A549 (cell line): ENCODE data around the gene RASA3. TPM values are rescaled to one million over a fixed set of nuclear protein-coding genes. Genes with fewer than 3 reads are reported as not detected.

ENCODE experiments used
- ATAC-seq, 2 experiments: fragments of 200-7000 bp in 1 of 2; fragments of >200 bp in 1 of 2; cut with Nextera tagmentation in 1 of 2; cut with Tn5 transposase in 1 of 2; 3 replicates each; pipeline versions ENCODE4 v1.8.0 to v1.9.1; 2018 to 2020; ENCODE audit warnings: mild to moderate bottlenecking in 1 of 2, moderate library complexity in 1 of 2
- CTCF ChIA-PET: fragments of 300-600 bp; sonication (Branson Sonifier 250); formaldehyde crosslinking; extraction: SDS; loops from one replicate; lab custom pipeline; 2021; ENCODE audit warnings: antibody characterized with exemption, inconsistent platforms; lab: Yijun Ruan, JAX
- POLR2A ChIA-PET: fragments of 350-600 bp; formaldehyde crosslinking; extraction: SDS; loops from one replicate; lab custom pipeline; 2021; ENCODE audit warnings: antibody characterized with exemption, inconsistent platforms; lab: Yijun Ruan, JAX
- DNase-seq, 2 experiments: peaks; one replicate each; pipeline versions ENCODE4 v3.0.0 to v3.0.0-alpha.2; 2011 to 2016; ENCODE audit warnings: low read depth in 1 of 2, low spot score in 1 of 2
- FAIRE-seq: peaks from 2 replicates; lab custom pipeline; 2011; peaks lifted over from hg19 to GRCh38; lab: Jason Lieb, UNC
- H3K27ac ChIP-seq, 2 experiments: fragments of >200 bp; sonication (Bioruptor Twin); formaldehyde crosslinking; 3 replicates each; pipeline ENCODE4 v1.5.1; 2016 to 2017
- H3K4me1 ChIP-seq: fragments of >200 bp; sonication (Bioruptor Twin); formaldehyde crosslinking; 3 replicates; pipeline ENCODE4 v1.6.1; 2016
- H3K4me2 ChIP-seq: fragments of >200 bp; sonication (Bioruptor Twin); formaldehyde crosslinking; 3 replicates; pipeline ENCODE4 v1.6.1; 2016
- H3K4me3 ChIP-seq: fragments of >200 bp; sonication (Bioruptor Twin); formaldehyde crosslinking; 3 replicates; pipeline ENCODE4 v1.5.1; 2016
- H3K9me3 ChIP-seq: fragments of >200 bp; sonication (Bioruptor Twin); formaldehyde crosslinking; 3 replicates; pipeline ENCODE4 v1.6.1; 2016
- BHLHE40 ChIP-seq: IDR thresholded peaks from 2 replicates; pipeline ENCODE4 v1.6.1; 2012; ENCODE audit warnings: low read depth, low read length, inconsistent platforms
- ESRRA ChIP-seq: fragments of 150-350 bp; IDR thresholded peaks from 2 replicates; pipeline ENCODE4 v1.6.1; 2014; ENCODE audit warnings: mild to moderate bottlenecking, low read length, borderline replicate concordance
- HEYL ChIP-seq: fragments of 250-450 bp; sonication (Bioruptor Pico); IDR thresholded peaks from 2 replicates; pipeline ENCODE4 v1.8.0; 2021; ENCODE audit warnings: mild to moderate bottlenecking, moderate library complexity
- HOXB13 ChIP-seq: fragments of 250-450 bp; sonication (Bioruptor Pico); IDR thresholded peaks from 2 replicates; pipeline ENCODE4 v1.5.0; 2020; ENCODE audit warnings: low read depth, mild to moderate bottlenecking, moderate library complexity
- HOXB5 ChIP-seq: fragments of 250-450 bp; sonication (Bioruptor Pico); IDR thresholded peaks from 2 replicates; pipeline ENCODE4 v1.5.0; 2020; ENCODE audit warnings: mild to moderate bottlenecking, moderate library complexity
- MAFK ChIP-seq: fragments of 450-650 bp; IDR thresholded peaks from 2 replicates; pipeline ENCODE4 v1.6.1; 2014; ENCODE audit not compliant: partially characterized antibody
- MYC ChIP-seq: IDR thresholded peaks from 2 replicates; pipeline ENCODE4 v1.6.1; 2012; ENCODE audit warnings: mild to moderate bottlenecking, inconsistent platforms, low read length, improper control_type of control experiment, borderline replicate concordance
- RARB ChIP-seq: fragments of 250-450 bp; sonication (Bioruptor Pico); IDR thresholded peaks from 2 replicates; pipeline ENCODE4 v1.8.0; 2021; ENCODE audit warnings: mild to moderate bottlenecking, moderate library complexity
- RCOR1 ChIP-seq: fragments of 150-350 bp; IDR thresholded peaks from 2 replicates; pipeline ENCODE4 v1.6.1; 2014; ENCODE audit warnings: antibody characterized with exemption, low read length, low read depth
- RFX5 ChIP-seq: fragments of 450-650 bp; IDR thresholded peaks from 2 replicates; pipeline ENCODE4 v1.7.1; 2014; ENCODE audit warnings: antibody characterized with exemption, mild to moderate bottlenecking, moderate library complexity
- TP53 ChIP-seq: fragments of 250-450 bp; sonication (Bioruptor Pico); IDR thresholded peaks from 2 replicates; pipeline ENCODE4 v1.5.0; 2021; ENCODE audit warnings: mild to moderate bottlenecking, moderate library complexity
- ZFP36 ChIP-seq: fragments of 450-650 bp; IDR thresholded peaks from 2 replicates; pipeline ENCODE4 v1.6.1; 2014; ENCODE audit warnings: borderline replicate concordance; ENCODE audit not compliant: partially characterized antibody
- WGBS: methylation state at CpG from one replicate; pipeline ENCODE4 v1.1.6; 2017; ENCODE audit errors: missing lambda C conversion rate; 5-methylcytosine and 5-hydroxymethylcytosine counted together
- polyA plus RNA-seq, 4 experiments: library from polyadenylated mRNA; depleted of rRNA in 3 of 4; stranded (reverse); fragments of >200 nt; fragmentation: RNase III in 1 of 4; extraction: RNeasy Plus Mini Kit Qiagen cat#74134 plus additional on column Dnase treatment in 1 of 4; gene quantifications; 2 replicates in 3 of 4; 3 replicates in 1 of 4; pipeline ENCODE4 v1.2.3, GENCODE V29; 2011 to 2017
- TF ChIP-seq, protein P1 (sequence below): fragments of 250-450 bp; sonication (Bioruptor Pico); IDR thresholded peaks from 2 replicates; pipeline ENCODE4 v1.5.0; 2021; ENCODE audit warnings: mild to moderate bottlenecking, moderate library complexity, borderline replicate concordance
- TF ChIP-seq, protein P2 (sequence below): IDR thresholded peaks from 2 replicates; pipeline ENCODE4 v1.6.1; 2012; ENCODE audit warnings: low read depth, borderline replicate concordance
- TF ChIP-seq, protein P3 (sequence below): IDR thresholded peaks from 2 replicates; pipeline ENCODE4 v1.6.1; 2012
- TF ChIP-seq, protein P4 (sequence below): IDR thresholded peaks from 2 replicates; pipeline ENCODE4 v1.6.1; 2012
- TF ChIP-seq, protein P5 (sequence below): fragments of 450-650 bp; IDR thresholded peaks from 2 replicates; pipeline ENCODE4 v1.6.1; 2014; ENCODE audit warnings: antibody characterized with exemption
- TF ChIP-seq, protein P6 (sequence below): fragments of 150-350 bp; IDR thresholded peaks from 2 replicates; pipeline ENCODE4 v1.6.1; 2014; ENCODE audit warnings: low read depth, mild to moderate bottlenecking, low read length

RASA3 gene
- polyA plus RNA-seq, 2 of the 4 experiments (the other 2 are of a cell fraction): 4.3 to 7.6 TPM

DNA sequence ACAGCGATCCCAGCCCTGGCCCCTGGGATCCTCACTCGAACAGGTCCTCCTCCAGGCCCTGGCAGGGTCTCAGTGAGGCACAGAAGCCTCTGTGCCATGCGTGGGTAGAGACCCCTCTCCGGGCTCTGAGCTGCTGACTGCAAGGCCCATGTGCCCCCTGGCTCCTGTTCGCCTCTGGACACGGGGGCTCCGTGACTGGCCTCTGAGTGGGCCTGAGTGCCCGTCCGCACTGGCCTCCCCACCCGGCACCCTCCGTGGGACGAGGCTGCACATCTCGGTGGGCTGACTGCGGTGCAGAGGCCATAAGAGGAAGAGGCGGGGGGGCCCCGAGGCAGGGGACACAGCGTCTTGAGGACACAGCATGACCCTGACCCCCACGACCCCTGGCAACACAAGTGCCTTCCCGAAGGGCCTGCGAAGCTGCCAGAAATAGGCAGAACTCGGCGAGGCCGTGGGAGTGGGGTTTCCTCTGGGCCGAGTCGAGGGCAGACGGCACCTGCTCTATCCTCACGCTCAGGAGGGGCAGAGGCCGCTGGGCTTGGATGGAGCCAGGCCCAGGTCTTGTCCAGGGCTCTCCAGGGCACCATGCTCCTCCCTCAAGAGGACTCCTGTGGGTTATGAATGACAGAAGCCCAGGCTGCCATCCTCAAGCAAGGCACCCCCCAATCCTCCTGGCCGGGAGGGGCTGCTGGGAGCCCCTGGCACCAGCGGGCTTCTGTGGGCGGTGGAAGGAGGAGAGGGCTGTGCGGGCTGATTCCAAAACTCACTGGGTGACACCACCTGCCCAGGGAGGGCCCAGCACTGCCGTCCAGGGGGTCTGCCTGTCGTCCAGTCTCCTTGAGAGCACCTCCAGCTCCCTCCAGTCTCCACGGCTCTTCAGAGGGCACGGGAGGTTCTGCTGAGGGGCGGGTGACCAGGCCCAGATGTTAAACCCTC is 52.6 kb downstream of the RASA3 start (continued):
- TF ChIP-seq ZFP36 (no peak), HOXB13 (CRISPR knock-in tag) (no peak)

DNA sequence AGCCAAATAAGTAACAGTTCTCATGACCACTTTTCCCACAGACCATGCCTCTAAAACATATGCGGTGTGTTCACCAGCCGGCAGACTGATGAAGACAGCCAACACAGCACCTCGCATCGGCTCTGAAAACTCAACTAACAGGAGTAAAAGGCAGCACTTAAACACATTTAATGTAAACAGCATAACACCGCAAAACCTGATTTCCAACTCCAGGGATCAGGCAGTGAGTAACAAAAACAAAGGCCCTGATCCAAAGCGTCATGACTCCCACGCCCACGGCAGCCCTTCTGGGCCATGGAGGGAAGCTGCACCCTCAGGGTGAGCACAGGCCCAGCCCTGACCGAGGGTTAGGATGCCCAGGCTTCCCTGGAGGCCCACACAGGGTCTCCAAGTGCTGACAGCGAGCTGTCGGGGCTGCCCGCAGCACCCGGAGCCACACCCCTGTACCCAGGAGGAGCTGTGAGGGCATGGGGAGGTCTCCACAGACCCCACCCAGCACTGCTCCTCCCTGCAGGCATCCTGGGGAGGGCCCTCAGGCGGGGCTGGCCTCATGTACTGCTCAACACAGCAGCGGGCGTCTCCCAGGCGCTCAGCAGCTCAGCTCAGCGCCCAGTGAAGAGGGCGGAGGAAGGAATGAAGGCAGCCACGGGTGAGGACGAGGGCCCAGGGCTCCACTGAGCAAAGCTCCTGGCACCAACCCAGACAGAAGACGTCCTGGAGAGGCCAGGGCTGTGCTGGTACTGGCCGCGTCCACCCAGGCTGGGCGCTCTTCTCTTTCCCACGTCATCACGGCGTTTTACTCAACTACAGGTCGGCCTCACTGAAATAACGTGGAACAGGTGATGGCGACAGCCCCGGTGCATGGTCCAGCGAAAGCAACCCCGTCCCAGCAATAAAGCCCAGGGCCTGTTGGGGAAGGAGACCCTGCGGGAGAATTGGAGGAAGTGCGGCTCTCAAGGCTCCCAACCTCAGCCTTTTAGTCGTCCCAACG is 53.7 kb downstream of the RASA3 start:
- ChIA-PET POLR2A (no interaction called here), CTCF (interaction anchor here (0.6 kb wide), 1 partner anchor 26 kb away, joined by 3 read pairs; no protein-coding TSS in a partner anchor)
- Histone ChIP-seq H3K4me2 (no peak overlapping the region), H3K27ac (no peak overlapping the region), H3K4me1 (no peaks in the 10 kb centered on the region), H3K4me3 (no peak overlapping the region), H3K9me3 (no peaks in the 10 kb centered on the region)
- TF ChIP-seq RFX5 (no peak), HEYL (CRISPR knock-in tag) (no peak), MYC (no peak), TP53 (CRISPR knock-in tag) (no peak), MAFK (no peak), HOXB5 (CRISPR knock-in tag) (no peak), RCOR1 (no peak), RARB (CRISPR knock-in tag) (no peak), BHLHE40 (no peak), ESRRA (no peak)
- TF ChIP-seq, protein P1, sequence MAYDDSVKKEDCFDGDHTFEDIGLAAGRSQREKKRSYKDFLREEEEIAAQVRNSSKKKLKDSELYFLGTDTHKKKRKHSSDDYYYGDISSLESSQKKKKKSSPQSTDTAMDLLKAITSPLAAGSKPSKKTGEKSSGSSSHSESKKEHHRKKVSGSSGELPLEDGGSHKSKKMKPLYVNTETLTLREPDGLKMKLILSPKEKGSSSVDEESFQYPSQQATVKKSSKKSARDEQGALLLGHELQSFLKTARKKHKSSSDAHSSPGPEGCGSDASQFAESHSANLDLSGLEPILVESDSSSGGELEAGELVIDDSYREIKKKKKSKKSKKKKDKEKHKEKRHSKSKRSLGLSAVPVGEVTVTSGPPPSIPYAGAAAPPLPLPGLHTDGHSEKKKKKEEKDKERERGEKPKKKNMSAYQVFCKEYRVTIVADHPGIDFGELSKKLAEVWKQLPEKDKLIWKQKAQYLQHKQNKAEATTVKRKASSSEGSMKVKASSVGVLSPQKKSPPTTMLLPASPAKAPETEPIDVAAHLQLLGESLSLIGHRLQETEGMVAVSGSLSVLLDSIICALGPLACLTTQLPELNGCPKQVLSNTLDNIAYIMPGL: no peak
- TF ChIP-seq, protein P2, sequence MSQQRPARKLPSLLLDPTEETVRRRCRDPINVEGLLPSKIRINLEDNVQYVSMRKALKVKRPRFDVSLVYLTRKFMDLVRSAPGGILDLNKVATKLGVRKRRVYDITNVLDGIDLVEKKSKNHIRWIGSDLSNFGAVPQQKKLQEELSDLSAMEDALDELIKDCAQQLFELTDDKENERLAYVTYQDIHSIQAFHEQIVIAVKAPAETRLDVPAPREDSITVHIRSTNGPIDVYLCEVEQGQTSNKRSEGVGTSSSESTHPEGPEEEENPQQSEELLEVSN: no peak
- TF ChIP-seq, protein P3, sequence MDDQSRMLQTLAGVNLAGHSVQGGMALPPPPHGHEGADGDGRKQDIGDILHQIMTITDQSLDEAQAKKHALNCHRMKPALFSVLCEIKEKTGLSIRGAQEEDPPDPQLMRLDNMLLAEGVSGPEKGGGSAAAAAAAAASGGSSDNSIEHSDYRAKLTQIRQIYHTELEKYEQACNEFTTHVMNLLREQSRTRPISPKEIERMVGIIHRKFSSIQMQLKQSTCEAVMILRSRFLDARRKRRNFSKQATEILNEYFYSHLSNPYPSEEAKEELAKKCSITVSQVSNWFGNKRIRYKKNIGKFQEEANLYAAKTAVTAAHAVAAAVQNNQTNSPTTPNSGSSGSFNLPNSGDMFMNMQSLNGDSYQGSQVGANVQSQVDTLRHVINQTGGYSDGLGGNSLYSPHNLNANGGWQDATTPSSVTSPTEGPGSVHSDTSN: no peak
- TF ChIP-seq, protein P4, sequence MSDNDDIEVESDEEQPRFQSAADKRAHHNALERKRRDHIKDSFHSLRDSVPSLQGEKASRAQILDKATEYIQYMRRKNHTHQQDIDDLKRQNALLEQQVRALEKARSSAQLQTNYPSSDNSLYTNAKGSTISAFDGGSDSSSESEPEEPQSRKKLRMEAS: no peak
- TF ChIP-seq, protein P5, sequence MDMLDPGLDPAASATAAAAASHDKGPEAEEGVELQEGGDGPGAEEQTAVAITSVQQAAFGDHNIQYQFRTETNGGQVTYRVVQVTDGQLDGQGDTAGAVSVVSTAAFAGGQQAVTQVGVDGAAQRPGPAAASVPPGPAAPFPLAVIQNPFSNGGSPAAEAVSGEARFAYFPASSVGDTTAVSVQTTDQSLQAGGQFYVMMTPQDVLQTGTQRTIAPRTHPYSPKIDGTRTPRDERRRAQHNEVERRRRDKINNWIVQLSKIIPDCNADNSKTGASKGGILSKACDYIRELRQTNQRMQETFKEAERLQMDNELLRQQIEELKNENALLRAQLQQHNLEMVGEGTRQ: no peak
- TF ChIP-seq, protein P6, sequence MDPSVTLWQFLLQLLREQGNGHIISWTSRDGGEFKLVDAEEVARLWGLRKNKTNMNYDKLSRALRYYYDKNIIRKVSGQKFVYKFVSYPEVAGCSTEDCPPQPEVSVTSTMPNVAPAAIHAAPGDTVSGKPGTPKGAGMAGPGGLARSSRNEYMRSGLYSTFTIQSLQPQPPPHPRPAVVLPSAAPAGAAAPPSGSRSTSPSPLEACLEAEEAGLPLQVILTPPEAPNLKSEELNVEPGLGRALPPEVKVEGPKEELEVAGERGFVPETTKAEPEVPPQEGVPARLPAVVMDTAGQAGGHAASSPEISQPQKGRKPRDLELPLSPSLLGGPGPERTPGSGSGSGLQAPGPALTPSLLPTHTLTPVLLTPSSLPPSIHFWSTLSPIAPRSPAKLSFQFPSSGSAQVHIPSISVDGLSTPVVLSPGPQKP: no peak
- 91% methylated on average over 29 of the region's 38 CpGs for WGBS
- DNase-seq: no peak
- no peak; a peak in 2 of 6 replicates for ATAC-seq
- no peak for FAIRE-seq
